ENCODE measurements around the gene FOXE1.

Gene FOXE1

GRCh38 chr9:97866300-97866699, 13.3 kb downstream of the FOXE1 start:
- no peak for TF ChIP-seq CTCF (IDR thresholded peaks at IDR 0.05; ENCODE audit: low read depth, low read length)
- no peak for DNase-seq (ENCODE audit: extremely low read depth, low read depth)

- no peak for TF ChIP-seq CTCF (IDR thresholded peaks at IDR 0.05; ENCODE audit: low read depth, low read length)
- DNase-seq (ENCODE audit: extremely low read depth, low read depth), result no peak
Observed at GRCh38 chr9:97866848-97867247, 13.8 kb downstream of the FOXE1 start.

- TF ChIP-seq CTCF (IDR thresholded peaks at IDR 0.05; ENCODE audit: low read depth, low read length), result no peak
- DNase-seq (ENCODE audit: extremely low read depth, low read depth), result no peak
Observed at GRCh38 chr9:97868859-97869258, 15.8 kb downstream of the FOXE1 start.

- TF ChIP-seq CTCF (IDR thresholded peaks at IDR 0.05; ENCODE audit: low read depth, low read length), result no peak
- DNase-seq (ENCODE audit: extremely low read depth, low read depth), result no peak
Observed at GRCh38 chr9:97873425-97873824, 20.4 kb downstream of the FOXE1 start.

- no peak for TF ChIP-seq CTCF (IDR thresholded peaks at IDR 0.05; ENCODE audit: low read depth, low read length)
Observed at GRCh38 chr9:97873882-97874281, 20.9 kb downstream of the FOXE1 start.

GRCh38 chr9:97874624-97875023, 21.6 kb downstream of the FOXE1 start:
- DNase-seq (ENCODE audit: extremely low read depth, low read depth), result no peak
- TF ChIP-seq CTCF (IDR thresholded peaks at IDR 0.05; ENCODE audit: low read depth, low read length), result no peak

More at GRCh38 chr9:97873882-97874281, 20.9 kb downstream of the FOXE1 start:
- DNase-seq (ENCODE audit: extremely low read depth, low read depth), result no peak

GRCh38 chr9:97875111-97875510, 22.1 kb downstream of the FOXE1 start:
- no peak for TF ChIP-seq CTCF (IDR thresholded peaks at IDR 0.05; ENCODE audit: low read depth, low read length)
- DNase-seq (ENCODE audit: extremely low read depth, low read depth), result no peak
